ENCODE data around the gene C1orf210. TPM values are rescaled to one million over a fixed set of nuclear protein-coding genes. Genes with fewer than 3 reads are reported as not detected.

C1orf210 gene
- total RNA-seq, 1 experiment from 2014 or later, result 7.6 TPM

DNA sequence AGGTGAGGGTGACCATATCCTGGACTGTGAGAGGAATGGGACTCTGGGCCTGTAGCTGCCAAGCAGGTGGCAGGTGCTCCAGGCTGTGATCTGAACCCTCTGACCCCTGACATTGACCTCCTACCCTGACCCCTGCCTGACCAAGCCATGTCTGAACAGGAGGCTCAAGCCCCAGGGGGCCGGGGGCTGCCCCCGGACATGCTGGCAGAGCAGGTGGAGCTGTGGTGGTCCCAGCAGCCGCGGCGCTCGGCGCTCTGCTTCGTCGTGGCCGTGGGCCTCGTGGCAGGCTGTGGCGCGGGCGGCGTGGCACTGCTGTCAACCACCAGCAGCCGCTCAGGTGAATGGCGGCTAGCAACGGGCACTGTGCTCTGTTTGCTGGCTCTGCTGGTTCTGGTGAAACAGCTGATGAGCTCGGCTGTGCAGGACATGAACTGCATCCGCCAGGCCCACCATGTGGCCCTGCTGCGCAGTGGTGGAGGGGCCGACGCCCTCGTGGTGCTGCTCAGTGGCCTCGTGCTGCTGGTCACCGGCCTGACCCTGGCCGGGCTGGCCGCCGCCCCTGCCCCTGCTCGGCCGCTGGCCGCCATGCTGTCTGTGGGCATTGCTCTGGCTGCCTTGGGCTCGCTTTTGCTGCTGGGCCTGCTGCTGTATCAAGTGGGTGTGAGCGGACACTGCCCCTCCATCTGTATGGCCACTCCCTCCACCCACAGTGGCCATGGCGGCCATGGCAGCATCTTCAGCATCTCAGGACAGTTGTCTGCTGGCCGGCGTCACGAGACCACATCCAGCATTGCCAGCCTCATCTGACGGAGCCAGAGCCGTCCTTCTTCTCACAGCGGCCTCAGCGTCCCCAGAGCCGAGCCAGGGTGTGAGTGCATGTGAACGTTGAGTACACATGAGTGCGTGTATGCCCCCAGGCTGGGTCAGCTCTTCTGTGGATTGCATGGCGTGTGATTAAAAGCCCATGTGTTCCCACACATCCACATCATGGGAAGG, 12.5 kb downstream of the C1orf210 start:
- H3K9me2 ChIP-seq (ENCODE audit: insufficient read depth), result no peaks in the 10 kb centered on the region
- no peaks in the 10 kb centered on the region for H3K36me3 ChIP-seq (ENCODE audit: control insufficient read depth in 1 of 2, insufficient read depth in 2 of 2, low read length in 2 of 2)
- no peaks in the 10 kb centered on the region for H3K79me2 ChIP-seq (ENCODE audit: insufficient read depth, low read length)
- peaks cover 15 to 32% of the 10 kb centered on the region in 2 experiments for H3K4me1 ChIP-seq (ENCODE audit: control insufficient read depth in 1 of 2, insufficient read depth in 2 of 2, low read length in 2 of 2)
- no peak overlapping the region for H3K4me3 ChIP-seq (replicated peaks in 1 of 2; ENCODE audit: low read depth in 1 of 2, low read length in 2 of 2)
- H3K27ac ChIP-seq (ENCODE audit: low read depth, low read length), result no peak overlapping the region
- DNase-seq (ENCODE audit: low read depth, low spot score) (no peak), ATAC-seq (no peak)
- no TSS peak for BruUV-seq (replicated peaks)
- no peak overlapping the region for H3K9ac ChIP-seq (ENCODE audit: low read length)
- no peak overlapping the region for H3K4me2 ChIP-seq (ENCODE audit: low read length)
- no peak overlapping the region for H2AFZ ChIP-seq (ENCODE audit: low read depth, low read length, poor library complexity, severe bottlenecking)
- RAD21 ChIA-PET (ENCODE audit: low non-redundant PET in 1 of 2, low total read pairs in 2 of 2, uncharacterized antibody in 2 of 2, unreplicated experiment in 2 of 2), result no interaction called here
- POLR2A ChIA-PET, result interaction anchor here (0.6 kb wide), 1 partner anchor 215 kb away, joined by 3 read pairs; no protein-coding TSS in a partner anchor
- TF ChIP-seq ZNF274 (IDR thresholded peaks at IDR 0.05; ENCODE audit: low read depth, low read length), result no peak
- TF ChIP-seq ELF1 (IDR thresholded peaks at IDR 0.05; ENCODE audit: borderline replicate concordance, low read depth), result no peak
- TF ChIP-seq, protein P1, sequence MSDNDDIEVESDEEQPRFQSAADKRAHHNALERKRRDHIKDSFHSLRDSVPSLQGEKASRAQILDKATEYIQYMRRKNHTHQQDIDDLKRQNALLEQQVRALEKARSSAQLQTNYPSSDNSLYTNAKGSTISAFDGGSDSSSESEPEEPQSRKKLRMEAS (IDR thresholded peaks at IDR 0.05), result no peak
- no peak for TF ChIP-seq SIN3A (IDR thresholded peaks at IDR 0.05; ENCODE audit: low read depth)
- no peak for TF ChIP-seq CBX3 (IDR thresholded peaks at IDR 0.05; ENCODE audit: low read depth)
- TF ChIP-seq JUND (IDR thresholded peaks at IDR 0.05), result no peak
- TF ChIP-seq, protein P2, sequence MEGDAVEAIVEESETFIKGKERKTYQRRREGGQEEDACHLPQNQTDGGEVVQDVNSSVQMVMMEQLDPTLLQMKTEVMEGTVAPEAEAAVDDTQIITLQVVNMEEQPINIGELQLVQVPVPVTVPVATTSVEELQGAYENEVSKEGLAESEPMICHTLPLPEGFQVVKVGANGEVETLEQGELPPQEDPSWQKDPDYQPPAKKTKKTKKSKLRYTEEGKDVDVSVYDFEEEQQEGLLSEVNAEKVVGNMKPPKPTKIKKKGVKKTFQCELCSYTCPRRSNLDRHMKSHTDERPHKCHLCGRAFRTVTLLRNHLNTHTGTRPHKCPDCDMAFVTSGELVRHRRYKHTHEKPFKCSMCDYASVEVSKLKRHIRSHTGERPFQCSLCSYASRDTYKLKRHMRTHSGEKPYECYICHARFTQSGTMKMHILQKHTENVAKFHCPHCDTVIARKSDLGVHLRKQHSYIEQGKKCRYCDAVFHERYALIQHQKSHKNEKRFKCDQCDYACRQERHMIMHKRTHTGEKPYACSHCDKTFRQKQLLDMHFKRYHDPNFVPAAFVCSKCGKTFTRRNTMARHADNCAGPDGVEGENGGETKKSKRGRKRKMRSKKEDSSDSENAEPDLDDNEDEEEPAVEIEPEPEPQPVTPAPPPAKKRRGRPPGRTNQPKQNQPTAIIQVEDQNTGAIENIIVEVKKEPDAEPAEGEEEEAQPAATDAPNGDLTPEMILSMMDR (IDR thresholded peaks at IDR 0.05 in 2 of 3, conservative IDR thresholded peaks at IDR 0.05 in 1 of 3; ENCODE audit: borderline replicate concordance in 1 of 3, insufficient read depth in 1 of 3, low read depth in 2 of 3, low read length in 2 of 3), result no peak
- TF ChIP-seq RAD21 (IDR thresholded peaks at IDR 0.05; ENCODE audit: low read depth), result no peak
- no peak for TF ChIP-seq EZH2 (IDR thresholded peaks at IDR 0.05)
- TF ChIP-seq SRF (IDR thresholded peaks at IDR 0.05; ENCODE audit: low read depth), result no peak
- no peak for TF ChIP-seq FOSL1 (IDR thresholded peaks at IDR 0.05; ENCODE audit: low read depth)
- no peaks in the 10 kb centered on the region for H3K9me3 ChIP-seq (ENCODE audit: control insufficient read depth in 1 of 2, insufficient read depth in 1 of 2, low read depth in 1 of 2, low read length in 2 of 2)
- intact Hi-C loops (cut with micrococcal nuclease), result no loop called here
- no peaks in the 10 kb centered on the region for H3K27me3 ChIP-seq (ENCODE audit: insufficient read depth, low read length)
- no peaks in the 10 kb centered on the region for H4K20me1 ChIP-seq (ENCODE audit: insufficient read depth)
- CTCF ChIA-PET, result no interaction called here
